Stimulated activated CD8-positive, alpha-beta memory T cell treated with anti-CD3 and anti-CD28 coated beads, Interleukin-12 subunit alpha, Interleukin-12 subunit beta, amount 100 ng/mL, for 24 hours (primary cell): ENCODE data around the gene ANKRD13B.

Experiments
- DNase-seq: peaks from one replicate; pipeline ENCODE4 v3.0.0-alpha.2; 2020; ENCODE audit errors: extremely low read depth

ANKRD13B gene

DNA sequence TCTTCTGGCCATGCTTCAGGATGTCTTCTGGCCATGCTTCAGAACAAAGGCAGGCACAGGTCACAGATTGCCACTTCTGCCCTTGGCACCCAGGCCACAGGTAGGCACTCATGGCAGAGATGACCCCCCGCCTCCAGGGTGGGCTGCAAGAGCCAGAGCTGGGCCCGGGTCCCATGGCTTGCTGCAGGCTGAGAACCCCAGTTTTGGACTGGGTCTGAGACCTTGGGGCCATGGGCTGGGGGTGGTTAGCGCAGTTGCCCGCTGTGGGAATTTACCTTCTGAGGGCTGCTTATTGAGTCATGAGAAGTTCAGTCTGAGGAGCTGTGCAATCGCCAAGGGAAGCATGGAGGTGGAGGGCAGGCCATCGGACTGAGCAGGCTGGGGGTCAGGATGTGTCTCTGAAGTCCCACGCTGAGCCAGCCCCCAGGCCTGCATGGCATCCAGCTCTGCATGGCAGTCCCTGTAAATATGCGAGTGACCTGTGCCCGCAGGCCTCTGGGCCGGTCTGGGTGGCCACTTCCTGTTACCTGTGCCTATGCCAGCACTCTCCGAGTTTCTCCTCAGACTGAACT is 1.7 kb downstream of the ANKRD13B start:
- no peak for DNase-seq

DNA sequence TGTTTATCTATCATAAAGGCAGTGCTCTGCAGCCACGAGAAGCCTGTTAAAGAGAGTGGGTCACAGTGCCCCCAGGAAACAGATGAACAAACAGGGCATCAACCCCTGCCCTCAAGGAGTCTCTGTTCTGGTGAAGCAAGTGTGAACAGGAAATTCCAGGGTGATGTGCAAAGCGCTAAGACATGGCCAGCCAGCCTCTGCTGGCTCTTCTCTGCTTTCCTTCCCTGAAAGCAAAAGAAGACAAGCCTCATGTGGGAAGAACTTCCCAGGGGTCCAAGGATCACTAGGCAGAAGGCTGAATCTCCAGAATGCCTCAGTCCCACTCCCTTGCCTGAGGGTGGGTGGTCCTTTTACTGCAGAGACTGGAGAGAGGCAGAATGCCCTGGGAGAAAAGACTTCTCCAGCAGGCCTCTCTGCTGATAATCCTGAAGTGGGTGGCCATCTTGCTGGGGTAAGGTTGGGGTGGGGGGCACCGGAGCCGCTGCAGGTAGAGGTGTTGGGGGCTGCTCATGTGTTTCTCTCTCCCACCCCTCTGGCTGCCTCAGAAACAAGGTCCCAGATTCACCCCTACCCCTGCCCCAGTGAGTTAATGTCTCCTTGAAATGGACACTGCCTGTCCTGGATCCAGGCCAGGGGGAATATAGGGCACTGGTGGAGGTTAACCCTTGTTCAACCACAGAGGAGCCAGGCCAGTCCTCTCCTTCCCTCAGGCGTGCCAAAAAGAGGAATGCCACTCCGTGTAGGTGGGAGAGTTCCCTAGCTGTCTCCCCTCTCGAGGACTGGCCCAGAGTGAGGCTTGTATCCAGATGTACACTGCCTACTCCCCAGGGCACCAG is 2.4 kb downstream of the ANKRD13B start:
- DNase-seq: no peak

GRCh38 chr17:29595943-29596774 is 3.2 kb downstream of the ANKRD13B start:
- no peak for DNase-seq

DNA sequence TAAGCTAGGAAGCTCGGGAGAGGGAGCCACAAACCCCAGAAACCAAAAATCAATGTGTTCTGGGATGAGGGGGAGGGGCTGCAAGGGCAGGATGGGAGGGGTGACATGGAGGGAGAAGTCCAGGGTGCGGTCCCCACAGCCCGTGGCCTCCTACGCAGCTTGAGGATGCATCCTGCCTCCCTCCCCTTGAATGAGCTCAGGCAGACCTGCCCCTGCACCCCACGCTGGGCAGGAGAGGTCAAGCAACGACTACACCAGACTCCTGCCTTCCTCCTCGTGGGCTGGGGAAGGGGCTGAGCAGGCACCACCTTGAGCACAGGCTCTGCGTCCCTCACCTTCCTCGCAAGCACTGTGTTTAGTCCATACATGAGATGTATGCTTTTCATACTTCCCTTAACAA is 3.9 kb downstream of the ANKRD13B start:
- no peak for DNase-seq

DNA sequence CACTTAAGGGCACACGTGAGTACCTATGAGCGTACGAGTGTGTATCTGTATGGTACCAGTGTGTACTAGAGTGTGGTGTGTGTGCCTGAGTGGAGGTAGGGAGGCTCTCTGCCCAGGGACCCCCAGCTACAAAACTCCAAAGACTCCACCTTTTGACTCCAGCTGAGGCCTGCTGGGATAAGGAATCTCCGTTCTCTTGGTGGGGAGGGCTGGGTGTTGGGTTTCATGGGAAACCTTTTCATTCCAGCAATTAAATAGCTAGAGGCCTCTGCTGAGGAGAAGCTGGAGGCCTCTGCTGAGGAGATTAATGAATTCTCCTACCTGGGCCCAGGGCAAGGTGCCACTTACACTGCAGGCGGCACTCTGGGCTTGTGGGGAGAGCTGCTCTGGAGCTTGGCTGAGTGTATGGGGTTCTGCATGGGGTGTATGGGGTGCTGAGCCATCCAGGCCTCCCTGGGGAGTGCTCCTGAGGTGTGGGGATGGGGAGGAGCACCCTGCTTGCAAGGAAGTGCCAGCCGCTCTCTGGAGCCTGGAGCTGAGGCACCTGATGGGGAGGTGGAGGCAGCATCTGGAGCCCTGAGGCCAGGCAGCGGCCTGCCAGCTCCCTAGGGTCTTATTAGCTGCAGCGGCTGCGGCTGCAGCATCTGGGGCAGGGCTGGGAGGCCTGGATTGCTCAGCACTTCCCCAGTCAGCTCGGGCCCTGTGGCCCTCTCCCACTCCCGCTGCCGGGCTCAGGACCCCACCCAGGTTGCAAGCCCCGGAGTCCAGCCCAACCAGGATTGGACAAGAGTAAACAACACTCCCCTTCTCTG is 4.6 kb downstream of the ANKRD13B start:
- no peak for DNase-seq

DNA sequence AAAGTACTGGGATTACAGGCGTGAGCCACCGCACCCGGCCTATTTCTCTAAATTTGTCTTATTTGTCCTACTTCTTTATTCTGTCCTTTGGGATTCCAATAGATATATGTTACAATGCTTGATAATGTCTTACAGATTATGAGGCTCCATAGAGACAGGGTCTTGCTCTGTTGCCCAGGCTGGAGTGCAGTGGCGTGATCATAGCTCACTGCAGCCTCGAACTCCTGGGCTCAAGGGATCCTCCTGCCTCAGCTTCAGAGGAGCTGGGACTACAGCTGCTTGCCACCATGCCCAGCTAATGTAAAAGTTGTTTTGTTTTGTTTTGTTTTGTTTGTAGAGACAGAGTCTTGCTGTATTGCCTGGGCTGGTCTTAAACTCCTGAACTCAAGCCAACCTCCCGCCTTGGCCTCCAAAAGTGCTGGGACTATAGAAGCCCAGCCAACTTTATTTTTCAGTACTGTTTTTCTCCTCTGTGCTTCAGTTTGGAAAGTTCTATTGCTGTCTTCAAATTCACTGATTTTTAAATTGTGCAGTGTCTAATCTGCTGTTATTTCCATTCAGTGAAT is 10.3 kb downstream of the ANKRD13B start:
- no peak for DNase-seq

DNA sequence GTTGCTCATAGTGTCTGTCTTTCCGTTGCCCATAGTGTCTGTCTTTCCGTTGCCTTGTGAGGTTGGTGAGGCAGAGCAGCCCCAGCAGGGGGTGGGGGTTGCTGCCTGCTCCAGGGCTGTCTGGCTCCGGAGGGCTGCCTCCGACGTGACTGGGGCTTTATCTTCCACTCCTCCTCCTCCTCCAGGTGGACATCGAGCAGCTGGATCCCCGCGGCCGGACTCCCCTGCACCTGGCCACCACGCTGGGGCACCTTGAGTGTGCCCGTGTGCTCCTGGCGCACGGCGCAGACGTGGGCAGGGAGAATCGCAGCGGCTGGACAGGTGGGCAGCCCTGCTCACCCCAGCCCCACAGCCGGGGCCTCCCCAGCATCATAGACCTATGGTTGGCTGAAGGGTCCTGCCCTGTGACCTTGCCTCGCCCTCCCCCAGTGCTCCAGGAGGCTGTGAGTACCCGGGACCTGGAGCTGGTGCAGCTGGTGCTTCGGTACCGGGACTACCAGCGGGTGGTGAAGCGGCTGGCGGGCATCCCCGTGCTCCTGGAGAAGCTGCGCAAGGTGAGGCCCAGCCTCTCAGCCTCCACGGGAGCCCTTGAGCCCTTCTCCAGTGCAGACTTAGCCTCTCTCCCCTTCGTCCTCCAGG is 14.7 kb downstream of the ANKRD13B start:
- DNase-seq: no peak

GRCh38 chr17:29608986-29609385 is 16.1 kb downstream of the ANKRD13B start:
- DNase-seq: no peak

DNA sequence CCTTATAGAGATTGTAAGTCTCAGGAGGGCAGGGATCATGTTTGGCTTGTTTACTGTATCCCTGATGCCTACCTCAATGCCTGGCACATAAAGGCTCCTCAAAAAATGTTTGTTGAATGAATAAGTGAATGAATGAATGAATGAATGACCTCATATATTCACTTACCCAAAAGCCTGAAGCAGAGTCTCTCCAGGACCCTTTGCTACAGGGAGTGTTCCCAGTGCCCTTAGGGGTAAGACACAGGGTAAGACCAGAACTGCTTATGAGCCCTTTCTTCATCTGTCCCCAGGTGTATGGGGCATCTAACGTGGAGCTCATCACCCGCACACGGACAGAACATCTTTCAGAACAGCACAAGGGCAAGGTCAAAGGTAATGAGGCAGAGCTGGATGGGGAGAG is 17.5 kb downstream of the ANKRD13B start:
- DNase-seq: no peak

DNA sequence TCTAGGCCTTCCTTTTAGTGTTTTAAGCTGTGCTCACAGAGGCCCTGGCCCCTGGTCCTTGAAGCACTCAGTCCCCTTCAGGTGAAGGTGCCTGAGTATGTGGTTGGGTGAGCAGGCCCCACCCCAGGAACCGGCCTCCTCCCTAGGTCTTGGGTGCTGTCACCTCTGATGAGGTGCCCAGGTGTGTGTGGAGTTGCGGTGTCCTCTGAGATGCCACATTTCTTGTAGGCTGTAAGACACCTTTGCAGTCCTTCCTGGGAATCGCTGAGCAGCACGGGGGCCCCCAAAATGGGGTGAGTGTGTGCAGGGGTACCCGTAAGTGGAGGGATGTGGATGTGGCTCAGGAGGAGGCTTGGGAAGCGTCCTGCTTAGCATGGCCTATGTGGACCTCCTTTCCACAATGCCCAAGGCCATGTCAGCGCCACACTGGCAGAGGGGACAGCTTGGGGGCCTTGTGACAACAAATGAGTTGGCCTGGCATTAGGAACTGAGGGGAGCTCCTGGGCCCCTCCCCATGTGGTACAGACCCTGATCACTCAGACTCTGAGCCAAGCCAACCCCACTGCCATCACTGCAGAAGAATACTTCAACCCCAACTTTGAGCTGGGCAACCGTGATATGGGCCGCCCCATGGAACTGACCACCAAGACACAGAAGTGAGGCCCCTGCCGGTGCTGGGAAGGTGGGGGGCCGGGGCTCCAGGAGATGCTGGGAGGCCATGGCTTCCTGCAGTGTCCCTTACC is 18.6 kb downstream of the ANKRD13B start:
- DNase-seq: no peak

GRCh38 chr17:29612094-29612403 is 19.1 kb downstream of the ANKRD13B start:
- DNase-seq: no peak

GRCh38 chr17:29612404-29613280 is 19.7 kb downstream of the ANKRD13B start:
- no peak for DNase-seq

DNA sequence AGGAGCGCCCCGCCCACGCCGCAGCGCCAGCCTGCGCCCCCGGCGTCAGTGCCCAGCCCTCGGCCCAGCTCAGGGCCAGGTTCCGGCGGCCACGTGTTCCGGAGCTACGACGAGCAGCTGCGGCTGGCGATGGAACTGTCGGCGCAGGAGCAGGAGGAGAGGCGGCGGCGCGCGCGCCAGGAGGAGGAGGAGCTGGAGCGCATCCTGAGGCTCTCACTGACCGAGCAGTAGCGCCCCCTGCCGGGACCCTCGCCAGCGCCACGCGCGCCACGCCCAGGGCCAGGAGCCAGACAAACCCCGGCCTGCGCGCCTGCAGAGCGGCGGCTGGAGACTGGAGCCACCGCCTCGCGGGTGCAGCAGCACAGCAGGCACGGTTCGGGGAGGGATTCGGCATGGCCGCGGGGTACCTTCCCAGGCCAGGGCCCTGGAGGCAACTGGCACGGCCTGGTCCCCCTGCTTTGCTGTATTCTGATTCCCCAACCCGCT is 20.5 kb downstream of the ANKRD13B start:
- peak; percentile 82 for DNase-seq

GRCh38 chr17:29613856-29614255 is 20.9 kb downstream of the ANKRD13B start:
- no peak for DNase-seq

GRCh38 chr17:29614349-29615047 is 21.6 kb downstream of the ANKRD13B start:
- DNase-seq: no peak

DNA sequence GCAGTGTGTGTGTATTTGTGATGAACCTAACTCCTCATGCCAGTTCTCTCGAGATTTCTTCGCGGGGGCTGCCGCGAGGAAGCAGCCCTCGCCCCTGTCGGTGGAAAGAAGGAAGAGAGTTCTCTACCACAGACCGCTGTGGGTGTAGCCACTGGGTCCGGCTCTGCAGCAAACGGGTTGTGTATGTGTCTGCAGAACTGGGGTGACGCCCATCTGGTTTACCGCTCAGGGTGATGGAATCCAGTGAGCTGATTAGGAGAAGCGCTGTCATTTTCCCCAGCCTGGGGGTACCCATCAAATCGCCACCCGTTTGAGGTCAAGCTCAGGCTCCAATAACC is 22.1 kb downstream of the ANKRD13B start:
- DNase-seq: no peak

DNA sequence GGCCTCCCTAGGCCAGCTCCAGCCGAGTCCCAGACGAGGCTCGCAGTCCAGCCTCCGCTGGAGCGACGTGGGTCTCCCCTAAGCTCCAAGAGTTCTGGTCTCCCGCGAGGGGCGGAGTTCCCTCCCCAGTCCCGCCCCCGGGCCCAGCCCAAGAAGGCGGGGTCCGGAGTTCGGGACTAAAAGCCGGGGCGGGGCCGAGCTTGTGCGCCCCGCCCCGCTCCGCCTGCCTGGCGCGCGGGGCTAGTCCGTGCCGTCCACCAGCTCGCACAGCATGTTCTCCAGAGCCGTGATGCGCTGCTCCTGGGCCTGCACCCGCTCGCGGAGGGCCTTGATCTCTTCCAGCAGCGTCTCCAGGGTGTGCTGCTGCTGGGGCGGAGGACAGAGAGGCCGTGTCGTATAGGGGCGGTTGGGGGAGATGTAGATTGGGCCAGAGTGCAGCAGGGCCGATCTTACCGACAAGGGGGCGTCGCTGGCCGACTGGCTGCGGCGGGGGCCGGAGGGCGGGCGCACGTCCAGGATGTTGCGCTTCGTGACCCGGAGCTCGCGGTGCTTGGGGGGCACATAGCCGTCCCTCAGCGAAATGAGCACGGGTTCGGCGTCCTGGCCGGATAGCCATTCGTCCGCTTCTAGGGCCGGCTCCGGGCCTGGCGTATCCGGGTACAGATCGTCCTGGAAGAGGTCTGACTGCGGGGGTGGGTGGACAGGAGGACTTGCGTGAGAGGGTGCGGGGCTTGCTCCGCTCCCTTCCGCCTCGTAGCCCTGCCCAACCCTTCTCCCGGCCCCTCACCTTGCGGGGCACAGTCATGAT is 22.8 kb downstream of the ANKRD13B start:
- no peak for DNase-seq
